HepG2 (cell line): ENCODE results near the gene TNPO3. TPM values are rescaled to one million over a fixed set of nuclear protein-coding genes. Genes with fewer than 3 reads are reported as not detected.
A peak's percentile ranks its signal among the peaks of the same experiment; 100 is the strongest.

Experiments used
- ATAC-seq: fragments of 200-7000 bp; cut with Tn5 transposase; 3 replicates; pipeline ENCODE4 v1.9.1; 2020; ENCODE audit warnings: mild to moderate bottlenecking, moderate library complexity
- BruUV-seq: library from RNA; stranded (reverse); fragments of 400-500 nt; replicated peaks from 2 replicates; lab custom pipeline; 2021; lab: Mats Ljungman, UMichigan
- CTCF ChIA-PET: fragments of 300-600 bp; formaldehyde crosslinking; extraction: SDS; loops from one replicate; lab custom pipeline; 2021; ENCODE audit warnings: low total read pairs, inconsistent platforms, low intra/inter-chr PET ratio; lab: Yijun Ruan, JAX
- POLR2A ChIA-PET: fragments of 350-600 bp; sonication (Branson Sonifier 250); formaldehyde crosslinking; loops from one replicate; lab custom pipeline; 2020; ENCODE audit warnings: antibody characterized with exemption, inconsistent platforms; lab: Yijun Ruan, JAX
- DNase-seq: peaks from one replicate; pipeline ENCODE4 v3.0.0-alpha.2; 2015; ENCODE audit warnings: low spot score
- FAIRE-seq: peaks from 3 replicates; lab custom pipeline; 2011; peaks lifted over from hg19 to GRCh38; lab: Jason Lieb, UNC
- H2AFZ ChIP-seq: one replicate; pipeline ENCODE4 v1.6.1; 2011; ENCODE audit warnings: low read length, inconsistent platforms
- H3K27ac ChIP-seq: fragments of 300-600 bp; 3 replicates; pipeline ENCODE4 v1.8.0; 2011; ENCODE audit warnings: mixed run types, mild to moderate bottlenecking, mixed read lengths, low read length, inconsistent platforms; ENCODE audit not compliant: insufficient read depth; ENCODE audit errors: extremely low read length
- H3K27me3 ChIP-seq, 2 experiments: fragments of 200-600 bp in 1 of 2; 2 replicates in 1 of 2; 3 replicates in 1 of 2; pipeline versions ENCODE4 v1.6.0 to v1.8.0; 2011; ENCODE audit warnings: low read length in 2 of 2, mild to moderate bottlenecking in 2 of 2, moderate library complexity in 2 of 2, inconsistent platforms in 1 of 2; ENCODE audit not compliant: insufficient read depth in 2 of 2, control insufficient read depth in 1 of 2
- H3K36me3 ChIP-seq, 2 experiments: fragments of 200-600 bp in 1 of 2; replicated peaks in 1 of 2; 2 replicates in 1 of 2; 3 replicates in 1 of 2; pipeline versions ENCODE4 v1.5.1 to v1.8.0; 2011; ENCODE audit warnings: low read length in 2 of 2, inconsistent platforms in 1 of 2; ENCODE audit not compliant: insufficient read depth in 2 of 2, control insufficient read depth in 1 of 2
- H3K4me1 ChIP-seq: 2 replicates; pipeline ENCODE4 v1.5.1; 2012; ENCODE audit warnings: low read length, inconsistent platforms; ENCODE audit not compliant: insufficient read depth
- H3K4me2 ChIP-seq: 2 replicates; pipeline ENCODE4 v1.6.0; 2011; ENCODE audit warnings: low read depth, low read length, inconsistent platforms
- H3K4me3 ChIP-seq, 3 experiments: fragments of 200-600 bp in 1 of 3; sonication (generic), shearing (Covaris generic) in 1 of 3; replicated peaks in 1 of 3; 2 replicates each; pipeline ENCODE4 v1.5.1; 2011 to 2016; ENCODE audit warnings: low read length in 3 of 3, inconsistent platforms in 2 of 3, low read depth in 2 of 3, mild to moderate bottlenecking in 2 of 3, control low read depth in 1 of 3, mixed read lengths in 1 of 3; ENCODE audit not compliant: insufficient read depth in 1 of 3
- H3K79me2 ChIP-seq: one replicate; pipeline ENCODE4 v1.6.1; 2011; ENCODE audit warnings: low read length, inconsistent platforms; ENCODE audit not compliant: insufficient read depth
- H3K9ac ChIP-seq: 2 replicates; pipeline ENCODE4 v1.6.0; 2011; ENCODE audit warnings: mild to moderate bottlenecking, low read depth, low read length, inconsistent platforms; ENCODE audit not compliant: insufficient read depth
- H3K9me3 ChIP-seq: 2 replicates; pipeline ENCODE4 v1.5.1; 2012; ENCODE audit warnings: mild to moderate bottlenecking, low read length
- H4K20me1 ChIP-seq: 2 replicates; pipeline ENCODE4 v1.6.0; 2011; ENCODE audit warnings: inconsistent platforms, mild to moderate bottlenecking, low read length, moderate library complexity; ENCODE audit not compliant: insufficient read depth
- CAMTA2 ChIP-seq: sonication (generic); formaldehyde crosslinking; IDR thresholded peaks from 2 replicates; pipeline ENCODE4 v1.4.0; 2020; ENCODE audit warnings: mild to moderate bottlenecking, missing genetic modification reagents, borderline replicate concordance
- DMAP1 ChIP-seq: IDR thresholded peaks from 2 replicates; pipeline ENCODE4 v1.6.1; 2016
- ELF3 ChIP-seq: IDR thresholded peaks from 2 replicates; pipeline ENCODE4 v1.6.1; 2016; ENCODE audit warnings: missing genetic modification reagents, missing compliant biosample characterization
- KLF15 ChIP-seq: sonication (generic); formaldehyde crosslinking; IDR thresholded peaks from 2 replicates; pipeline ENCODE4 v1.8.1; 2023; ENCODE audit warnings: borderline replicate concordance, mild to moderate bottlenecking, inconsistent platforms, missing genetic modification reagents, mixed read lengths
- KMT2B ChIP-seq: IDR thresholded peaks from 2 replicates; pipeline ENCODE4 v1.6.1; 2016; ENCODE audit warnings: missing genetic modification reagents, missing compliant biosample characterization
- POLR2AphosphoS5 ChIP-seq: IDR thresholded peaks from 2 replicates; pipeline ENCODE4 v1.6.1; 2012; ENCODE audit warnings: low read depth, low read length
- RNF2 ChIP-seq: fragments of 450-650 bp; conservative IDR thresholded peaks from 2 replicates; pipeline ENCODE4 v1.6.1; 2016; ENCODE audit warnings: low read depth
- ZKSCAN1 ChIP-seq: fragments of 150-350 bp; IDR thresholded peaks from 2 replicates; pipeline ENCODE4 v1.6.1; 2014; ENCODE audit warnings: low read length
- ZNF577 ChIP-seq: sonication (generic); formaldehyde crosslinking; IDR thresholded peaks from 2 replicates; pipeline ENCODE4 v1.4.0; 2020; ENCODE audit warnings: mild to moderate bottlenecking, low read depth, missing genetic modification reagents, borderline replicate concordance
- ZNF629 ChIP-seq: sonication (generic); formaldehyde crosslinking; conservative IDR thresholded peaks from 2 replicates; pipeline ENCODE4 v1.5.0; 2020; ENCODE audit warnings: missing genetic modification reagents
- ZNF644 ChIP-seq: IDR thresholded peaks from 2 replicates; pipeline ENCODE4 v1.6.1; 2016; ENCODE audit warnings: low read depth
- ZNF772 ChIP-seq: sonication (generic); formaldehyde crosslinking; IDR thresholded peaks from 2 replicates; pipeline ENCODE4 v1.5.0; 2020; ENCODE audit warnings: mild to moderate bottlenecking, missing genetic modification reagents
- WGBS: methylation state at CpG from one replicate; pipeline ENCODE4 v1.1.6; 2017; ENCODE audit warnings: low lambda C conversion rate; 5-methylcytosine and 5-hydroxymethylcytosine counted together
- in situ Hi-C: cut with HindIII; loops from 2 replicates; pipeline ENCODE4 v1.10.0; 2017; ENCODE audit warnings: low pct_unique_long_range_greater_than_20kb; ENCODE audit not compliant: extremely low pct_ligation_motif_present
- intact Hi-C: fragments of 100-400 bp; cut with micrococcal nuclease; formaldehyde crosslinking; loops from one replicate; pipeline ENCODE4 v1.10.0; 2022; ENCODE audit not compliant: unreplicated experiment
- polyA plus RNA-seq, 8 experiments: library from polyadenylated mRNA; depleted of rRNA in 3 of 8; stranded (reverse) in 7 of 8; unstranded in 1 of 8; fragments of >200 nt; fragmentation: Illumina TruSeq in 4 of 8; extraction: Trizol in 4 of 8; gene quantifications; 2 replicates each; pipeline versions ENCODE4 v1.2.1 to v1.2.3, GENCODE V29; 2011 to 2016; ENCODE audit warnings: low read depth in 4 of 8, missing spikeins in 1 of 8, mixed read lengths in 1 of 8; ENCODE audit not compliant: insufficient read depth in 1 of 8
- total RNA-seq, 5 experiments: library from RNA; depleted of rRNA; stranded (reverse); fragments of >200 nt; fragmentation: Illumina TruSeq; extraction: Trizol; gene quantifications; 2 replicates each; pipeline ENCODE4 v1.2.3, GENCODE V29; 2016; ENCODE audit warnings: low read depth in 1 of 5
- TF ChIP-seq, protein P1 (sequence below): sonication (generic); formaldehyde crosslinking; IDR thresholded peaks from 2 replicates; pipeline ENCODE4 v1.4.0; 2020; ENCODE audit warnings: mild to moderate bottlenecking, missing genetic modification reagents
- TF ChIP-seq, protein P2 (sequence below): sonication (generic); formaldehyde crosslinking; IDR thresholded peaks from 2 replicates; pipeline ENCODE4 v1.8.0; 2022; ENCODE audit warnings: mild to moderate bottlenecking, missing genetic modification reagents; ENCODE audit not compliant: insufficient replicate concordance
- TF ChIP-seq, protein P3 (sequence below): sonication (generic); formaldehyde crosslinking; conservative IDR thresholded peaks from 2 replicates; pipeline ENCODE4 v1.8.0; 2022; ENCODE audit warnings: low read depth, missing genetic modification reagents

Gene TNPO3
- total and polyA plus RNA-seq, 2 of the 13 experiments (the other 11 are each of a cell fraction or from before 2014, with no cell fraction given): 23.8 to 44.6 TPM

GRCh38 chr7:129103561-129104324 lies 48.8 kb upstream of the TNPO3 start:
- peak overlapping the region; percentile 88 for H3K4me2 ChIP-seq
- intact Hi-C loops: loop anchor here (2.0 to 5.0 kb wide), 2 partner anchors 41 to 46 kb away; partner anchors contain the start of genes TNPO3 and TSPAN33
- no TSS peak for BruUV-seq
- no peaks in the 10 kb centered on the region for H3K9me3 ChIP-seq
- peak overlapping the region in 1 of 3 experiments; percentile 58; a peak in 1 of 6 replicates for H3K4me3 ChIP-seq
- no peaks in the 10 kb centered on the region for H3K36me3 ChIP-seq
- WGBS: 81% methylated on average over 4 of the region's 4 CpGs
- no peaks in the 10 kb centered on the region for H4K20me1 ChIP-seq
- DNase-seq: no peak
- in situ Hi-C loops: no loop called here
- H3K9ac ChIP-seq: peak overlapping the region; percentile 54; the same call in 1 of the 2 replicates
- no peak overlapping the region for H2AFZ ChIP-seq
- no peaks in the 10 kb centered on the region for H3K27me3 ChIP-seq
- no peak for ATAC-seq
- FAIRE-seq: no peak
- CTCF ChIA-PET: no interaction called here
- POLR2A ChIA-PET: interaction anchor here (1.6 kb wide), 2 partner anchors 12 to 60 kb away, joined by 6 to 7 read pairs; no protein-coding TSS in a partner anchor
- TF ChIP-seq ZKSCAN1 (0 out of 2 replicates have a peak, but pooled peaks have one; percentile 30), ZNF629 (CRISPR knock-in tag) (no peak)
- TF ChIP-seq, all 625 proteins: peak for 1
- peaks cover 53% of the 10 kb centered on the region for H3K4me1 ChIP-seq
- peak overlapping the region; percentile 79 for H3K27ac ChIP-seq
- no peaks in the 10 kb centered on the region for H3K79me2 ChIP-seq

- Histone ChIP-seq H3K9ac (no peak overlapping the region), H3K36me3 (no peaks in the 10 kb centered on the region), H3K79me2 (no peaks in the 10 kb centered on the region), H4K20me1 (no peaks in the 10 kb centered on the region), H3K27ac (peak overlapping the region; percentile 79), H3K4me3 (no peak overlapping the region), H3K9me3 (no peaks in the 10 kb centered on the region), H3K4me2 (peak overlapping the region; percentile 24; the same call in 1 of the 2 replicates), H3K27me3 (no peaks in the 10 kb centered on the region), H2AFZ (peak overlapping the region; percentile 86), H3K4me1 (peaks cover 60% of the 10 kb centered on the region)
- FAIRE-seq: no peak
- POLR2A ChIA-PET: interaction anchor here (1.2 to 1.6 kb wide), 3 partner anchors 10 to 62 kb away, joined by 3 to 7 read pairs (median 6); partner anchors contain the start of gene TSPAN33
- no peak for ATAC-seq
- no peak for DNase-seq
- BruUV-seq: no TSS peak
- in situ Hi-C loops: no loop called here
- intact Hi-C loops: loop anchor here (2.0 to 5.0 kb wide), 2 partner anchors 43 to 44 kb away; partner anchors contain the start of genes TNPO3 and TSPAN33
- CTCF ChIA-PET: no interaction called here
- WGBS: 94% methylated on average over 6 of the region's 6 CpGs
- no peak for TF ChIP-seq ZNF577 (CRISPR knock-in tag)
- TF ChIP-seq, protein P1, sequence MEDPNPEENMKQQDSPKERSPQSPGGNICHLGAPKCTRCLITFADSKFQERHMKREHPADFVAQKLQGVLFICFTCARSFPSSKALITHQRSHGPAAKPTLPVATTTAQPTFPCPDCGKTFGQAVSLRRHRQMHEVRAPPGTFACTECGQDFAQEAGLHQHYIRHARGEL (CRISPR knock-in tag): no peak
- no peak for TF ChIP-seq ELF3
- no peak for TF ChIP-seq POLR2AphosphoS5
- TF ChIP-seq DMAP1: no peak
- TF ChIP-seq, protein P2, sequence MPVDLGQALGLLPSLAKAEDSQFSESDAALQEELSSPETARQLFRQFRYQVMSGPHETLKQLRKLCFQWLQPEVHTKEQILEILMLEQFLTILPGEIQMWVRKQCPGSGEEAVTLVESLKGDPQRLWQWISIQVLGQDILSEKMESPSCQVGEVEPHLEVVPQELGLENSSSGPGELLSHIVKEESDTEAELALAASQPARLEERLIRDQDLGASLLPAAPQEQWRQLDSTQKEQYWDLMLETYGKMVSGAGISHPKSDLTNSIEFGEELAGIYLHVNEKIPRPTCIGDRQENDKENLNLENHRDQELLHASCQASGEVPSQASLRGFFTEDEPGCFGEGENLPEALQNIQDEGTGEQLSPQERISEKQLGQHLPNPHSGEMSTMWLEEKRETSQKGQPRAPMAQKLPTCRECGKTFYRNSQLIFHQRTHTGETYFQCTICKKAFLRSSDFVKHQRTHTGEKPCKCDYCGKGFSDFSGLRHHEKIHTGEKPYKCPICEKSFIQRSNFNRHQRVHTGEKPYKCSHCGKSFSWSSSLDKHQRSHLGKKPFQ (CRISPR knock-in tag): no peak
- no peak for TF ChIP-seq KMT2B
- TF ChIP-seq CAMTA2: no peak
- TF ChIP-seq, protein P3, sequence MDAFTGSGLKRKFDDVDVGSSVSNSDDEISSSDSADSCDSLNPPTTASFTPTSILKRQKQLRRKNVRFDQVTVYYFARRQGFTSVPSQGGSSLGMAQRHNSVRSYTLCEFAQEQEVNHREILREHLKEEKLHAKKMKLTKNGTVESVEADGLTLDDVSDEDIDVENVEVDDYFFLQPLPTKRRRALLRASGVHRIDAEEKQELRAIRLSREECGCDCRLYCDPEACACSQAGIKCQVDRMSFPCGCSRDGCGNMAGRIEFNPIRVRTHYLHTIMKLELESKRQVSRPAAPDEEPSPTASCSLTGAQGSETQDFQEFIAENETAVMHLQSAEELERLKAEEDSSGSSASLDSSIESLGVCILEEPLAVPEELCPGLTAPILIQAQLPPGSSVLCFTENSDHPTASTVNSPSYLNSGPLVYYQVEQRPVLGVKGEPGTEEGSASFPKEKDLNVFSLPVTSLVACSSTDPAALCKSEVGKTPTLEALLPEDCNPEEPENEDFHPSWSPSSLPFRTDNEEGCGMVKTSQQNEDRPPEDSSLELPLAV (CRISPR knock-in tag): no peak
- no peak for TF ChIP-seq KLF15 (CRISPR knock-in tag)
- TF ChIP-seq ZNF644 (CRISPR knock-in tag): no peak
- no peak for TF ChIP-seq RNF2
- no peak for TF ChIP-seq ZNF772
Measured at GRCh38 chr7:129101746-129102145, 46.8 kb upstream of the TNPO3 start.
